IMR-90 (cell line): Measurements from ENCODE around the gene NSD2. TPM values are rescaled to one million over a fixed set of nuclear protein-coding genes. Genes with fewer than 3 reads are reported as not detected.

ENCODE experiments used
- ATAC-seq: fragments of 200-7000 bp; cut with Tn5 transposase; 2 replicates; pipeline ENCODE4 v1.9.1; 2020; ENCODE audit warnings: low read depth, mild to moderate bottlenecking, moderate library complexity
- BruUV-seq: library from RNA; stranded (reverse); fragments of 400-500 nt; replicated peaks from 2 replicates; lab custom pipeline; 2021; lab: Mats Ljungman, UMichigan
- CTCF ChIA-PET: fragments of 300-600 bp; formaldehyde crosslinking; extraction: SDS; loops from one replicate; lab custom pipeline; 2021; ENCODE audit warnings: antibody characterized with exemption; lab: Yijun Ruan, JAX
- POLR2A ChIA-PET: fragments of 300-600 bp; sonication (Branson Sonifier 250); formaldehyde crosslinking; loops from one replicate; lab custom pipeline; 2022; ENCODE audit warnings: antibody characterized with exemption; ENCODE audit not compliant: unreplicated experiment; lab: Charles Lee
- DNase-seq: peaks from one replicate; pipeline ENCODE4 v3.0.0; 2013
- H2AFZ ChIP-seq: replicated peaks from 2 replicates; pipeline ENCODE3; 2013; ENCODE audit warnings: low read length, mild to moderate bottlenecking; ENCODE audit not compliant: poor library complexity
- H2AK5ac ChIP-seq: 2 replicates; pipeline ENCODE4 v1.6.1; 2013; ENCODE audit warnings: low read depth, low read length, inconsistent platforms
- H2AK9ac ChIP-seq: replicated peaks from 2 replicates; pipeline ENCODE3; 2013; ENCODE audit warnings: mild to moderate bottlenecking, low read depth, low read length, moderate library complexity; ENCODE audit not compliant: poor library complexity
- H2BK120ac ChIP-seq: 2 replicates; pipeline ENCODE4 v1.6.1; 2013; ENCODE audit warnings: low read depth, low read length, inconsistent platforms
- H2BK15ac ChIP-seq: 3 replicates; pipeline ENCODE4 v1.6.1; 2013; ENCODE audit warnings: low read depth, low read length, inconsistent platforms
- H2BK20ac ChIP-seq: 2 replicates; pipeline ENCODE4 v1.6.1; 2013; ENCODE audit warnings: low read depth, mild to moderate bottlenecking, inconsistent platforms, low read length, moderate library complexity
- H2BK5ac ChIP-seq: 2 replicates; pipeline ENCODE4 v1.6.1; 2013; ENCODE audit warnings: mild to moderate bottlenecking, low read depth, low read length, inconsistent platforms; ENCODE audit not compliant: poor library complexity, severe bottlenecking
- H3K14ac ChIP-seq: replicated peaks from 2 replicates; pipeline ENCODE4 v1.6.1; 2013; ENCODE audit warnings: low read depth, low read length, inconsistent platforms
- H3K18ac ChIP-seq: 2 replicates; pipeline ENCODE4 v1.6.1; 2013; ENCODE audit warnings: low read depth, low read length, control low read depth
- H3K23ac ChIP-seq: 2 replicates; pipeline ENCODE4 v1.6.1; 2013; ENCODE audit warnings: low read depth, low read length, inconsistent platforms
- H3K27ac ChIP-seq: 2 replicates; pipeline ENCODE4 v1.5.1; 2013; ENCODE audit warnings: mild to moderate bottlenecking, control low read depth, low read length; ENCODE audit not compliant: insufficient read depth
- H3K27me3 ChIP-seq: 2 replicates; pipeline ENCODE4 v1.6.1; 2013; ENCODE audit warnings: low read length; ENCODE audit not compliant: control insufficient read depth, insufficient read depth
- H3K36me3 ChIP-seq: 2 replicates; pipeline ENCODE4 v1.6.1; 2013; ENCODE audit warnings: low read length, mixed read lengths; ENCODE audit not compliant: control insufficient read depth, insufficient read depth
- H3K4ac ChIP-seq: 2 replicates; pipeline ENCODE4 v1.6.1; 2013; ENCODE audit warnings: low read depth, low read length, inconsistent platforms
- H3K4me1 ChIP-seq: 2 replicates; pipeline ENCODE4 v1.6.1; 2013; ENCODE audit warnings: low read length, mixed read lengths; ENCODE audit not compliant: control insufficient read depth, insufficient read depth
- H3K4me2 ChIP-seq: 2 replicates; pipeline ENCODE4 v1.6.1; 2013; ENCODE audit warnings: low read depth, mild to moderate bottlenecking, control low read depth, low read length, moderate library complexity
- H3K4me3 ChIP-seq: 2 replicates; pipeline ENCODE4 v1.5.1; 2013; ENCODE audit warnings: low read depth, mild to moderate bottlenecking, control low read depth, low read length, moderate library complexity; ENCODE audit not compliant: insufficient read depth
- H3K56ac ChIP-seq: 2 replicates; pipeline ENCODE4 v1.6.1; 2013; ENCODE audit warnings: low read length, inconsistent platforms; ENCODE audit not compliant: insufficient read depth; ENCODE audit errors: extremely low read depth
- H3K79me1 ChIP-seq, 2 experiments: 2 replicates each; pipeline ENCODE4 v1.6.1; 2013; ENCODE audit warnings: low read length in 2 of 2, inconsistent platforms in 1 of 2, low read depth in 1 of 2
- H3K9ac ChIP-seq: 2 replicates; pipeline ENCODE4 v1.6.1; 2013; ENCODE audit warnings: low read depth, low read length, control low read depth
- H3K9me1 ChIP-seq: 2 replicates; pipeline ENCODE4 v1.6.1; 2013; ENCODE audit warnings: low read length, inconsistent platforms; ENCODE audit not compliant: insufficient read depth
- H3K9me3 ChIP-seq: 2 replicates; pipeline ENCODE4 v1.6.1; 2013; ENCODE audit warnings: low read length; ENCODE audit not compliant: control insufficient read depth, insufficient read depth
- H4K20me1 ChIP-seq: 2 replicates; pipeline ENCODE4 v1.6.1; 2013; ENCODE audit warnings: low read length, inconsistent platforms; ENCODE audit not compliant: insufficient read depth
- H4K5ac ChIP-seq: 2 replicates; pipeline ENCODE4 v1.6.1; 2013; ENCODE audit warnings: mild to moderate bottlenecking, low read depth, low read length, control low read depth
- H4K8ac ChIP-seq, 2 experiments: 2 replicates each; pipeline ENCODE4 v1.6.1; 2013; ENCODE audit warnings: low read depth in 2 of 2, low read length in 2 of 2, control low read depth in 1 of 2, inconsistent platforms in 1 of 2
- H4K91ac ChIP-seq: 2 replicates; pipeline ENCODE4 v1.6.1; 2013; ENCODE audit warnings: low read depth, low read length, inconsistent platforms; ENCODE audit not compliant: insufficient read depth
- ELK1 ChIP-seq: fragments of 150-350 bp; IDR thresholded peaks from 2 replicates; pipeline ENCODE4 v1.6.1; 2016; ENCODE audit warnings: low read depth, mild to moderate bottlenecking, low read length, moderate library complexity, borderline replicate concordance
- FOS ChIP-seq: fragments of 150-350 bp; IDR thresholded peaks from 2 replicates; pipeline ENCODE4 v1.6.1; 2016; ENCODE audit warnings: low read depth, low read length
- MAFK ChIP-seq: IDR thresholded peaks from 2 replicates; pipeline ENCODE4 v1.6.1; 2012; ENCODE audit warnings: low read depth, low read length, improper control_type of control experiment
- MAZ ChIP-seq: IDR thresholded peaks from 2 replicates; pipeline ENCODE4 v1.6.1; 2012; ENCODE audit warnings: low read depth, mild to moderate bottlenecking, low read length, improper control_type of control experiment, moderate library complexity, borderline replicate concordance
- MXI1 ChIP-seq: IDR thresholded peaks from 2 replicates; pipeline ENCODE4 v1.6.1; 2012; ENCODE audit warnings: low read depth, mild to moderate bottlenecking, low read length, moderate library complexity, borderline replicate concordance
- NFE2L2 ChIP-seq: fragments of 150-350 bp; IDR thresholded peaks from 2 replicates; pipeline ENCODE4 v1.6.1; 2016; ENCODE audit warnings: low read depth, mild to moderate bottlenecking, low read length
- RAD21 ChIP-seq: IDR thresholded peaks from 2 replicates; pipeline ENCODE4 v1.6.1; 2012; ENCODE audit warnings: low read length, improper control_type of control experiment
- RFX5 ChIP-seq: IDR thresholded peaks from 2 replicates; pipeline ENCODE4 v1.8.0; 2012; ENCODE audit warnings: low read depth, mild to moderate bottlenecking, low read length, moderate library complexity
- SMC3 ChIP-seq: fragments of 150-350 bp; IDR thresholded peaks from 2 replicates; pipeline ENCODE4 v1.6.1; 2016; ENCODE audit warnings: low read depth, mild to moderate bottlenecking, antibody characterized with exemption, low read length, moderate library complexity
- WGBS, 2 experiments: methylation state at CpG; one replicate each; pipeline versions ENCODE4 v1.1.5 to v1.1.7; 2013; ENCODE audit warnings: missing lambda C conversion rate in 2 of 2; ENCODE audit not compliant: insufficient read length in 1 of 2; ENCODE audit errors: extremely low coverage in 2 of 2; 5-methylcytosine and 5-hydroxymethylcytosine counted together
- dilution Hi-C: fragments of 300-500 bp; cut with HindIII; formaldehyde crosslinking; loops from one replicate; pipeline ENCODE4 v1.14.3; 2018; ENCODE audit warnings: low sequenced_read_pairs; ENCODE audit not compliant: unreplicated experiment
- in situ Hi-C: fragments of 300-500 bp; cut with MboI; formaldehyde crosslinking; loops from 3 replicates; pipeline ENCODE4 v1.14.3; 2019; ENCODE audit warnings: low sequenced_read_pairs, inconsistent platforms, mixed read lengths
- intact Hi-C: fragments of 100-400 bp; cut with micrococcal nuclease; formaldehyde crosslinking; loops from 2 replicates; pipeline ENCODE4 v1.10.0; 2022
- polyA plus RNA-seq, 3 experiments: library from polyadenylated mRNA; depleted of rRNA; stranded (reverse); fragments of >200 nt; gene quantifications; 2 replicates each; pipeline ENCODE4 v1.2.3, GENCODE V29; 2012; ENCODE audit warnings: low replicate concordance in 1 of 3
- total RNA-seq: library from RNA; depleted of rRNA; stranded (reverse); fragments of >200 nt; gene quantifications from 2 replicates; pipeline ENCODE4 v1.2.3, GENCODE V29; 2012
- TF ChIP-seq, protein P1 (sequence below): conservative IDR thresholded peaks from 2 replicates; pipeline ENCODE4 v1.5.1; 2012; ENCODE audit warnings: mild to moderate bottlenecking, low read depth, low read length, improper control_type of control experiment
- TF ChIP-seq, protein P2 (sequence below): fragments of 150-350 bp; IDR thresholded peaks from 2 replicates; pipeline ENCODE4 v1.6.1; 2017; ENCODE audit warnings: mild to moderate bottlenecking, antibody characterized with exemption, low read length, low read depth

Gene NSD2
- total and polyA plus RNA-seq, 2 of the 4 experiments (the other 2 are of a cell fraction) = 35.9 to 68.1 TPM

DNA sequence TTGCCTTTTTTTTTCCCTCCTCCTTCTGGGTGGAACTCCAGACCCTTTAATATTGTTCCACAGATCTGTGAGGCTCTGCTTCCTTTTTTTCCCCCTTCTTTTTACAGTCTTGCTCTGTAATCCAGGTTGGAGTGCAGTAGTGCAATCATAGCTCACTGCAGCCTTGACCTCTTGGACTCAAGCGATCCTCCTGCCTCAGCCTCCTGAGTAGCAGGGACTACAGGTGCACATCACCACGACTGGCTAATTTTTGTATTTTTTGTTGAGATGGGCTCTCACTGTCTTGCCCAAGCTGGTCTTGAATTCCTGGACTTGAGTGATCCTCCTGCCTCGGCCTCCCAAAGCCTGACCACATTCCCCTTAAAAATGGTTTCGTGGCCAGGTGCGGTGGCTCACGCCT lies 26.8 kb downstream of the NSD2 start:
- TF ChIP-seq, protein P1, sequence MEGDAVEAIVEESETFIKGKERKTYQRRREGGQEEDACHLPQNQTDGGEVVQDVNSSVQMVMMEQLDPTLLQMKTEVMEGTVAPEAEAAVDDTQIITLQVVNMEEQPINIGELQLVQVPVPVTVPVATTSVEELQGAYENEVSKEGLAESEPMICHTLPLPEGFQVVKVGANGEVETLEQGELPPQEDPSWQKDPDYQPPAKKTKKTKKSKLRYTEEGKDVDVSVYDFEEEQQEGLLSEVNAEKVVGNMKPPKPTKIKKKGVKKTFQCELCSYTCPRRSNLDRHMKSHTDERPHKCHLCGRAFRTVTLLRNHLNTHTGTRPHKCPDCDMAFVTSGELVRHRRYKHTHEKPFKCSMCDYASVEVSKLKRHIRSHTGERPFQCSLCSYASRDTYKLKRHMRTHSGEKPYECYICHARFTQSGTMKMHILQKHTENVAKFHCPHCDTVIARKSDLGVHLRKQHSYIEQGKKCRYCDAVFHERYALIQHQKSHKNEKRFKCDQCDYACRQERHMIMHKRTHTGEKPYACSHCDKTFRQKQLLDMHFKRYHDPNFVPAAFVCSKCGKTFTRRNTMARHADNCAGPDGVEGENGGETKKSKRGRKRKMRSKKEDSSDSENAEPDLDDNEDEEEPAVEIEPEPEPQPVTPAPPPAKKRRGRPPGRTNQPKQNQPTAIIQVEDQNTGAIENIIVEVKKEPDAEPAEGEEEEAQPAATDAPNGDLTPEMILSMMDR = no peak
- TF ChIP-seq MXI1 (no peak), MAFK (no peak), RAD21 (no peak), MAZ (no peak), NFE2L2 (no peak), FOS (no peak), SMC3 (no peak), RFX5 (no peak), ELK1 (no peak)
- TF ChIP-seq, protein P2, sequence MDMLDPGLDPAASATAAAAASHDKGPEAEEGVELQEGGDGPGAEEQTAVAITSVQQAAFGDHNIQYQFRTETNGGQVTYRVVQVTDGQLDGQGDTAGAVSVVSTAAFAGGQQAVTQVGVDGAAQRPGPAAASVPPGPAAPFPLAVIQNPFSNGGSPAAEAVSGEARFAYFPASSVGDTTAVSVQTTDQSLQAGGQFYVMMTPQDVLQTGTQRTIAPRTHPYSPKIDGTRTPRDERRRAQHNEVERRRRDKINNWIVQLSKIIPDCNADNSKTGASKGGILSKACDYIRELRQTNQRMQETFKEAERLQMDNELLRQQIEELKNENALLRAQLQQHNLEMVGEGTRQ = no peak
- Histone ChIP-seq H2AFZ (no peak overlapping the region), H4K91ac (no peak overlapping the region), H3K9me3 (no peaks in the 10 kb centered on the region), H2BK15ac (no peak overlapping the region), H3K79me1 (peaks cover 24 to 67% of the 10 kb centered on the region in 2 experiments), H3K14ac (no peak overlapping the region), H3K4me2 (no peak overlapping the region), H3K9ac (no peak overlapping the region), H2AK9ac (no peak overlapping the region), H4K20me1 (peaks cover 75% of the 10 kb centered on the region), H3K27ac (no peak overlapping the region), H3K18ac (no peak overlapping the region), H3K9me1 (peaks cover 3% of the 10 kb centered on the region), H3K56ac (no peak overlapping the region), H4K5ac (no peak overlapping the region), H3K36me3 (peaks cover 10% of the 10 kb centered on the region), H3K4me3 (no peak overlapping the region), H3K23ac (no peak overlapping the region), H3K27me3 (no peaks in the 10 kb centered on the region), H2BK20ac (no peak overlapping the region), H2AK5ac (no peak overlapping the region), H3K4ac (no peak overlapping the region), H2BK120ac (no peak overlapping the region), H2BK5ac (no peak overlapping the region), H4K8ac (no peak overlapping the region), H3K4me1 (peaks cover 2% of the 10 kb centered on the region; the same call in 1 of the 2 replicates)
- ChIA-PET POLR2A (no interaction called here), CTCF (interaction anchor here (2.0 kb wide), 1 partner anchor 10 kb away, joined by 7 read pairs; no protein-coding TSS in a partner anchor)
- BruUV-seq = no TSS peak
- dilution Hi-C loops (no loop called here), intact Hi-C loops (loop anchor here (2.0 to 5.0 kb wide), 3 partner anchors 25 to 55 kb away; partner anchors contain the start of gene LETM1), in situ Hi-C loops (no loop called here)
- 100% methylated on average over 1 of the region's 6 CpGs; no CpG with 5 or more reads in 1 of the 2 experiments for WGBS, 2 experiments
- ATAC-seq (no peak), DNase-seq (no peak)
